Bronchial epithelial cell (primary cell): ENCODE results near the gene NKAIN2. TPM values are rescaled to one million over a fixed set of nuclear protein-coding genes. Genes with fewer than 3 reads are reported as not detected.

Experiments
- DNase-seq: peaks from one replicate; pipeline ENCODE4 v3.0.0-alpha.2; 2010; ENCODE audit warnings: low read depth
- FAIRE-seq: peaks from 2 replicates; lab custom pipeline; 2011; peaks lifted over from hg19 to GRCh38; lab: Jason Lieb, UNC
- H3K27me3 ChIP-seq: 2 replicates; pipeline ENCODE4 v1.5.1; 2011; ENCODE audit warnings: low read length; ENCODE audit not compliant: control insufficient read depth, insufficient read depth
- H3K36me3 ChIP-seq: 2 replicates; pipeline ENCODE4 v1.5.1; 2011; ENCODE audit warnings: low read length; ENCODE audit not compliant: control insufficient read depth, insufficient read depth
- H3K4me3 ChIP-seq: 2 replicates; pipeline ENCODE4 v1.5.1; 2011; ENCODE audit warnings: mild to moderate bottlenecking, low read depth, low read length, control low read depth
- total RNA-seq: library from RNA; depleted of rRNA; stranded (reverse); fragments of >200 nt; gene quantifications from 2 replicates; pipeline ENCODE4 v1.2.1, GENCODE V29; 2014
- TF ChIP-seq, protein P1 (sequence below): IDR thresholded peaks from 2 replicates; pipeline ENCODE4 v1.5.1; 2011; ENCODE audit warnings: mild to moderate bottlenecking, moderate library complexity, low read length, control low read depth, inconsistent platforms; ENCODE audit not compliant: insufficient read depth, severe bottlenecking

NKAIN2 gene
- total RNA-seq, 1 donor from 2014 or later = under 0.01 TPM

DNA sequence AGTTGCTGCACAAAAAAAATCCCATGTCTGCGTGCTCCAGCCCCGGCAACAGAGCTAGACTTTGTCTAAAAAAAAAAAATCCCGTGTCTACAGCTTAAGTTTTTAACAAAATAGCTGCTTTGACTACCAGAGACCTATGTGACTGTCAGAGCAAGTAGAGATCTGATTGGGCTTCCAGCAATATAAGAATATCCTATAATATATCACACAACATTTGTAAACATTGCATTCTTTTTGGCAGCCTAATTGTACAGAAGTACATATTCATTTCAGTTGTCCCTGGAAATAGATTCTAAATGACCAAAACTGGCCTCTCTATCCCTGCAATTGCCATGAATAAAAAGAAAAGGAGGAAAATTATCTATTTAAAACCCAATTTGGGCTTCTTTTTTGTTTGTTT lies 1019.1 kb downstream of the NKAIN2 start:
- Histone ChIP-seq H3K27me3 (no peaks in the 10 kb centered on the region), H3K4me3 (no peak overlapping the region), H3K36me3 (no peaks in the 10 kb centered on the region)
- no peak for DNase-seq
- no peak for FAIRE-seq
- TF ChIP-seq, protein P1, sequence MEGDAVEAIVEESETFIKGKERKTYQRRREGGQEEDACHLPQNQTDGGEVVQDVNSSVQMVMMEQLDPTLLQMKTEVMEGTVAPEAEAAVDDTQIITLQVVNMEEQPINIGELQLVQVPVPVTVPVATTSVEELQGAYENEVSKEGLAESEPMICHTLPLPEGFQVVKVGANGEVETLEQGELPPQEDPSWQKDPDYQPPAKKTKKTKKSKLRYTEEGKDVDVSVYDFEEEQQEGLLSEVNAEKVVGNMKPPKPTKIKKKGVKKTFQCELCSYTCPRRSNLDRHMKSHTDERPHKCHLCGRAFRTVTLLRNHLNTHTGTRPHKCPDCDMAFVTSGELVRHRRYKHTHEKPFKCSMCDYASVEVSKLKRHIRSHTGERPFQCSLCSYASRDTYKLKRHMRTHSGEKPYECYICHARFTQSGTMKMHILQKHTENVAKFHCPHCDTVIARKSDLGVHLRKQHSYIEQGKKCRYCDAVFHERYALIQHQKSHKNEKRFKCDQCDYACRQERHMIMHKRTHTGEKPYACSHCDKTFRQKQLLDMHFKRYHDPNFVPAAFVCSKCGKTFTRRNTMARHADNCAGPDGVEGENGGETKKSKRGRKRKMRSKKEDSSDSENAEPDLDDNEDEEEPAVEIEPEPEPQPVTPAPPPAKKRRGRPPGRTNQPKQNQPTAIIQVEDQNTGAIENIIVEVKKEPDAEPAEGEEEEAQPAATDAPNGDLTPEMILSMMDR = no peak

DNA sequence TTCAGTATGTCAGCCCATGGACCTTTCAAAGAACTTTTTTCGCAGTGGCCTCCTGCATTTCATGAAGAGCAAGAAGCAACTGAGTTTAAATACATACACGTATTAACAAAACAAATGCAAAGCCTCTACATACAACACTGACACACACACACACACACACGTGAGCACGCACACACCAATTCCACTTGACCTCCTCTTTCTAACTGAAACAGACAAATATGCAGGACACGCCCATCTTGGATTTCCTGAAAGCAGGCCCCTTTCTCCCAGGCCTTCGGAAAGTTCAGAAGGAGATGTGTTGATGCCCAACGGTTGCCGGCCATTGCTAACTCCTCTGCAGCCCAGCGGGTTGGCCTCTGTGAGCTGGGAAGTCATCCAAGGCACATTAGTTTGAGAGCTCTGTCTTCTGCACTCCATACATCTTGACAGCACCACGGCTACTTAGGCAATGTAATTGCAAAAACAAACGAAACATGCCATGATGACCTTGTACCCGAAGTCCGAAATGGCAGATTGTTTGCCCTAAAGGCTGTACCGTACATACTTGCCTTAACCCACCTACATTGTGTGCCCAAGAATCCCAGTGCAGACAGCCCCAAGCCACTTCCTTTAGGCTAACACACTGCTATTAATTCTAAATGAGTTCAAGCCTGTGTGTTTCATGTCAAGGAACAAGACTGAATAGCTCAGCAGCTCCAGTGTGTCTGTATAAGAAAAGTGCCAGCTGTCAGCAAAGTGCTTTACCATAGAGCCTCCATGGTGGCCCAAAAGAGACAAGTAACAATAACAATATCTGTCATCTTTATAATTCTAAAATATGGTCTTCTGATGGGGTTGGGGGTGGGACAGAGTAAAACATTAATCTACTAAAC lies 1019.8 kb downstream of the NKAIN2 start:
- Histone ChIP-seq H3K27me3 (no peaks in the 10 kb centered on the region), H3K36me3 (no peaks in the 10 kb centered on the region), H3K4me3 (no peak overlapping the region)
- DNase-seq (no peak), FAIRE-seq (peak; percentile 50)
- TF ChIP-seq, protein P1 = no peak

DNA sequence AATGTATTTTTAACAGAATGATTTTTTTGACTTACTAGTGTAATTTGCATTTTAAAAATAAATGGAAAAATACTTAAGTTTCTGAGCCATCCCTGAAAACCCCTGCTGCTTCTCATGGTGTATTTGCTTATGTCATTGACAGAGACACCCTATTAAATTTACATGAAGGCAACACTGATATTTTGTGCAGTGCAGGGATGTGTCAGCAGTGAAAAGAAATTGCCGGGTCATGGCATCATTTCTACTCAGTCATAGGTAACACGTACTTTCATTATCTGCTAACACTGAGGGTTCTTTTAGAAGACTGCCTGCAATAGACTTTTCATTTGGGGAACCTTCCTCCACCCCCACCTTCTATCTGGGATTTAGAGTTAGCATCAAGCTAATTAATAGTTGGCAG lies 1021.9 kb downstream of the NKAIN2 start:
- H3K36me3 ChIP-seq = no peaks in the 10 kb centered on the region
- no peak for DNase-seq
- TF ChIP-seq, protein P1 = no peak
- no peak for FAIRE-seq
- no peak overlapping the region for H3K4me3 ChIP-seq
- no peaks in the 10 kb centered on the region for H3K27me3 ChIP-seq

DNA sequence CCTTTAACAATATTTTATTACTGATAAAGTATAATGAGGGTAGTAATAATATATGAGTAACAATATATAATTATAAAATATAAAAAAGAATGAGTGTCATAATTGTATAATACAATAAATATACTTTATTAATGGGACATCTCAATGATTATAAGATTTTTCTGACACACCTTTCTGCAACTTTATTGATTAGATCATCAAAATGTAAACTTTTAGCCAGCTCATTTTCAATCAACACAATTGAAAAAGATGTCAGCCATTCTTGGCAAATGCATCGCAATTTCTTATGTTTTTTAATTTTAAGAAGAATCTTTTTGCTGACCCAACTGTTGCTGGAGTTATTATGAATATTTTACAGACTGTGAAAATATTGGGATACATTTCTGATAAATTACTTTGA lies 1026.2 kb downstream of the NKAIN2 start:
- no peaks in the 10 kb centered on the region for H3K27me3 ChIP-seq
- H3K4me3 ChIP-seq = no peak overlapping the region
- DNase-seq (no peak), FAIRE-seq (no peak)
- TF ChIP-seq, protein P1 = no peak
- no peaks in the 10 kb centered on the region for H3K36me3 ChIP-seq

DNA sequence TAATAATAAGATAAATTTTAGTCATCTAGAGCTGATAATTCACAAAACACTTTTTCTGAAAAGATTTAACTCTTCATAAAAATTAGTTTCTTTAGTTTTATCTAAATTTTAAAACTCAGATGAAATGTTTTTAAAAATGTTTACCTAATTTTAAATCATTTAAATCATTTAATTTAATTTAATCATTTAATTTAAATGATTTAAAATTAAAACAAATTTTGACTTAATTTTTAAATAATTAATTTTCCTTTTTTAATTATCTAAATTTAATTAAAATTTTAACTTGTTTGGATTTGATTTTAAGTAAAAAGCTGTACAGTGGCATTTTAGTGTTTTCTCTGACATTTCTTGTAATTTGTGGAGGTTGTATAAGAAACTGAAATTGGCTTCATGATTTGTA lies 1026.8 kb downstream of the NKAIN2 start:
- TF ChIP-seq, protein P1 = no peak
- FAIRE-seq (no peak), DNase-seq (no peak)
- Histone ChIP-seq H3K27me3 (no peaks in the 10 kb centered on the region), H3K4me3 (no peak overlapping the region), H3K36me3 (no peaks in the 10 kb centered on the region)
